ENCODE data around the gene PARP9. TPM values are rescaled to one million over a fixed set of nuclear protein-coding genes. Genes with fewer than 3 reads are reported as not detected.

PARP9 gene
- total and polyA plus RNA-seq, 2 of the 8 experiments (the other 6 are each of a cell fraction or from before 2014, with no cell fraction given), result 3.7 to 4.5 TPM

DNA sequence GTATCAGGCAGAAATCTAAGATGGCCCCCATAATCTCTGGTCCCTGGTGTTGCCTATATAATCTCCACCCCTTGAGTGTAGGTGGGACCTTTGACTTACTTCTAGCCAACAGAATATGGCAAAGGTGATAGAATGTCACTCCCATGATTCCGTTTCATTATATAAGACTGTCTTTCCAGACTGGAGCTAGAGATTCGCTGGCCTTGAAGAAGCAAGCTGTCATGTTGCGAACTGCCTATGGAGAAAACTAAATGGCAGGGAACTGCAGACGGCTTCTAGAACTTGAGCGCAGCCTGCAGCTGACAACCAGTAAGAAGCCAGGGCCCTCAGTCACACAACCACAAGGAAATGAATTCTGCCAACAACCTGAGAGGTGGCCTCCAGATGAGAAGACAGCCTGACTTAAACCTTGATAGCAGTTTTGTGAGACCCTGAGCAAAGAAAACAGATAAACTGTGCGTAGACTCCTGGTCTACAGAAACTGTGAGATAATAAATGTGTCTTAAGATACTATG, 47.2 kb downstream of the PARP9 start:
- no peak overlapping the region for H3K27ac ChIP-seq (ENCODE audit: low read depth, low read length)
- no peak overlapping the region for H2AFZ ChIP-seq (ENCODE audit: low read length)
- H3K14ac ChIP-seq (ENCODE audit: insufficient read length), result no peak overlapping the region
- no peak overlapping the region for H2BK20ac ChIP-seq (ENCODE audit: low read length)
- H3K79me2 ChIP-seq (ENCODE audit: control insufficient read depth in 1 of 2, insufficient read depth in 2 of 2, low read length in 2 of 2), result peaks cover 0 to 22% of the 10 kb centered on the region in 2 experiments; a peak in 2 of 4 replicates
- H3K23ac ChIP-seq (ENCODE audit: insufficient read length), result no peak overlapping the region
- no peak overlapping the region for H2BK120ac ChIP-seq (replicated peaks; ENCODE audit: low read depth, low read length)
- no peaks in the 10 kb centered on the region for H3K36me3 ChIP-seq (ENCODE audit: control insufficient read depth in 2 of 4, insufficient read depth in 4 of 4, low read length in 3 of 4)
- H3K27me3 ChIP-seq (replicated peaks in 1 of 4; ENCODE audit: control insufficient read depth in 3 of 4, extremely low read depth in 1 of 4, insufficient read depth in 3 of 4, low read length in 3 of 4), result no peaks in the 10 kb centered on the region
- FAIRE-seq (no peak), DNase-seq (ENCODE audit: low read depth in 1 of 2, low spot score in 2 of 2) (no peak)
- peaks cover 0 to 8% (median 0%) of the 10 kb centered on the region in 4 experiments; a peak in 3 of 7 replicates for H3K4me1 ChIP-seq (replicated peaks in 1 of 4; ENCODE audit: control insufficient read depth in 3 of 4, insufficient read depth in 4 of 4, low read length in 3 of 4)
- no peak overlapping the region for H4K5ac ChIP-seq (ENCODE audit: insufficient read length, low read depth, low read length)
- 93% methylated on average over 6 of the region's 6 CpGs; no CpG with 5 or more reads in 1 of the 2 experiments for WGBS, 2 experiments (ENCODE audit: extremely low coverage in 1 of 2, insufficient coverage in 1 of 2, insufficient read length in 1 of 2, insufficient replicate concordance in 2 of 2, low coverage in 1 of 2, low lambda C conversion rate in 2 of 2, missing lambda C conversion rate in 1 of 2)
- no peak overlapping the region for H3K56ac ChIP-seq (replicated peaks; ENCODE audit: insufficient read length, low read depth, low read length)
- H2BK12ac ChIP-seq (ENCODE audit: low read depth, low read length), result no peak overlapping the region
- H2BK15ac ChIP-seq (ENCODE audit: low read length), result no peak overlapping the region
- no peak overlapping the region for H2AK5ac ChIP-seq (ENCODE audit: low read depth, low read length)
- no peak overlapping the region for H2BK5ac ChIP-seq (ENCODE audit: low read depth, low read length)
- ChIA-PET CTCF (ENCODE audit: partially characterized antibody) (interaction anchor here (0.6 to 1.4 kb wide), 4 partner anchors 17 to 163 kb away, joined by 3 to 6 read pairs (median 3); no protein-coding TSS in a partner anchor), POLR2A (ENCODE audit: partially characterized antibody) (interaction anchor here (1.6 kb wide), 1 partner anchor 9 kb away, joined by 4 read pairs; no protein-coding TSS in a partner anchor)
- H3K79me1 ChIP-seq (ENCODE audit: low read depth, low read length), result peaks cover 2% of the 10 kb centered on the region; the same call in 1 of the 2 replicates
- H3K9me3 ChIP-seq (ENCODE audit: insufficient read depth in 2 of 2, low read depth in 1 of 2, low read length in 1 of 2), result no peaks in the 10 kb centered on the region
- H3K23me2 ChIP-seq (ENCODE audit: low read depth, low read length), result peaks cover 7% of the 10 kb centered on the region
- H4K8ac ChIP-seq (ENCODE audit: extremely low read depth, insufficient read depth, low read length), result no peak overlapping the region
- H3K9ac ChIP-seq (replicated peaks in 1 of 4; ENCODE audit: extremely low read depth in 1 of 4, low read depth in 3 of 4, low read length in 3 of 4), result no peak overlapping the region
- no peak overlapping the region for H3K4me2 ChIP-seq (ENCODE audit: insufficient read depth in 1 of 2, low read depth in 2 of 2, low read length in 2 of 2)
- H3K18ac ChIP-seq (ENCODE audit: extremely low read depth, low read length), result no peak overlapping the region
- H3K4ac ChIP-seq (replicated peaks; ENCODE audit: insufficient read length, low read depth, low read length), result no peak overlapping the region
- no peak overlapping the region for H4K91ac ChIP-seq (replicated peaks; ENCODE audit: insufficient read length, low read length)
- H4K20me1 ChIP-seq (replicated peaks in 1 of 2; ENCODE audit: control insufficient read depth in 1 of 2, insufficient read depth in 2 of 2, low read length in 2 of 2), result peaks cover 5 to 7% of the 10 kb centered on the region in 2 experiments
- H3K4me3 ChIP-seq (ENCODE audit: extremely low read depth in 1 of 4, insufficient read depth in 2 of 4, low read depth in 3 of 4, low read length in 4 of 4), result no peak overlapping the region
- no peak for TF ChIP-seq TEAD4 (IDR thresholded peaks at IDR 0.05; ENCODE audit: low read depth, low read length)
- TF ChIP-seq GTF2F1 (IDR thresholded peaks at IDR 0.05; ENCODE audit: borderline replicate concordance, low read depth, low read length), result no peak
- TF ChIP-seq SIRT6 (IDR thresholded peaks at IDR 0.05; ENCODE audit: low read length), result no peak
- TF ChIP-seq SP1 (IDR thresholded peaks at IDR 0.05; ENCODE audit: low read depth, low read length), result no peak
- TF ChIP-seq SP2 (IDR thresholded peaks at IDR 0.05; ENCODE audit: low read length), result no peak
- TF ChIP-seq TAF7 (optimal IDR thresholded peaks at IDR 0.05; ENCODE audit: borderline replicate concordance, low read depth, low read length), result no peak
- no peak for TF ChIP-seq SRF (IDR thresholded peaks at IDR 0.05; ENCODE audit: low read depth, low read length)
- TF ChIP-seq TAF1 (IDR thresholded peaks at IDR 0.05; ENCODE audit: low read depth, low read length), result no peak
- no peak for TF ChIP-seq BRCA1 (IDR thresholded peaks at IDR 0.05; ENCODE audit: low read depth, low read length)
- no peak for TF ChIP-seq TBP (IDR thresholded peaks at IDR 0.05; ENCODE audit: low read depth, low read length)
- TF ChIP-seq KDM5A (IDR thresholded peaks at IDR 0.05; ENCODE audit: low read length), result no peak
- TF ChIP-seq RFX5 (IDR thresholded peaks at IDR 0.05; ENCODE audit: borderline replicate concordance, low read depth, low read length), result no peak
- no peak for TF ChIP-seq NRF1 (IDR thresholded peaks at IDR 0.05; ENCODE audit: low read depth, low read length)
- TF ChIP-seq BACH1 (IDR thresholded peaks at IDR 0.05; ENCODE audit: low read length), result no peak
